Stimulated activated CD4-positive, alpha-beta T cell treated with anti-CD3 and anti-CD28 coated beads, Interleukin-2, amount 100 ng/mL, for 24 hours (primary cell): ENCODE results near the gene BLTP3B.

ENCODE experiments used
- DNase-seq, 2 donors: peaks; one replicate each; pipeline ENCODE4 v3.0.0-alpha.2; 2020

Gene BLTP3B

DNA sequence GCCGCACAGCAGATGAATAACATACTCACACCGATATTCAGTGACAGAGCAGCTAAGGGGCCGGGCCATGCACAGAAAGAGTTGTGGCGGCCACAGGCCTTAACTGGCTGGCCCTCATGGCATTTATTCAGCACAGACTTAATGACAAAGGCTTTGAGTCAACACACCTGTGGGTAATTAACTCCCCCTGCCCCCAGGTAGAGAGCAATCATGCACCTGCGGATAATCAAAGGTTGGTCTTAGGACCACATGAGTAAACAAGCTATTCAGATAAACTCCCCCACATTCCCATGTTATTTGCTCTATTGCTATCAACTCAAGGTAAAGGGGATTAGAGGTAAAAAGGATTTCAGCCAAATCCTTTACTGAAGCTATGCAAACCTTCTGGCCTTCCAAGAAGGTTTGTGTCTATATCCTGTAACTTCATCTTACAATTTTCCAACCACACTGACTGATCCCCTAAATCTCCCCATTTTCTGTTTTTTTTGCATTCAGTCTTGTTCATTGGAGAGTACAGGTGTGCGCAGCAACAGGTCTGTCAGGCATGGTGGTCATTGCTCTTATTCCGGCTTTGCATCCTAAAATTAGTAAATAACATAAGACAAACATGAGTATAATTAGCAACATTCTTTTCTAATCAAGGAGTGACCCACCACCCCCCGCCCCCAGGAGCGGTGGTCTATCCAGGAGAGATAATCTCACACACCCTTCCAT lies 16.9 kb upstream of the BLTP3B start:
- DNase-seq: no peak

DNA sequence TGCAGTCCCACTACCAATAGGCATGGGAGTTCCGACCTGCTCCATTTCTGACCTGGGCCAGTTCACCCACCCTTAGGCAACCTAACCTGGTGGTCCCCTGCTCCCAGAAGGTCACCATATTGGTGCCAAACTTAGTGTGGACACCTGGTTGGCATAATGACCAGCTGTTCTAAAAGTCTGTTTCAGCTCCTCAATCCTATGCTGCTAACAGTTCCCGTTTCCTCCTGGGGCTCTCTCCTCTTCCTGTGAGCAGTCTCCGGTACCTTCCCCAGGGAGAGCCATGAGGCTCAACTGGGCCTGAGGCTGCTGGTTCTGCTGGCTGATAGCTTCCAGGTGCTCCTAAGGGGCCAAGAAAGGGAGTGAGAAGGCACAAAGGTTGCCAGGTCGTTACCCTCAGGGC lies 15.9 kb upstream of the BLTP3B start:
- DNase-seq: no peak

DNA sequence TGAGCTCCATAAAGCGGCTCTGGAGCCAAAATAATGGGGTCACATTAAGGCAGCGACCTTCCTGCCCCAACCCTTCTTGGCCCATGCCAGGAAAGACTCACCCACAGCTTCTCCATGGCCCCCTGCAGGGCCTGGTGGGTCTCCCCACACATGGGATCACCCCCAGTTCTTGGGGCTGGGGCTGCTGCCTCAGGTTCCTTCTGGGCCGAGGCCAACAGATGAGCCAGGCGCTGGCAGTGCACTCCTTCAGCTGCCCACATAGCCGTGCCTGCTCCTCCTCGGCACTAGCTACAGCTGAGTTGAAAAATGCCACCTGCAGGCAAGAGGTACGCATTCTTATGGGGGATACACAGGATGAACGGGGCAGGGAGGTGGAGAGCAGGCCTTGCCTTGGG lies 14.8 kb upstream of the BLTP3B start:
- no peak for DNase-seq

DNA sequence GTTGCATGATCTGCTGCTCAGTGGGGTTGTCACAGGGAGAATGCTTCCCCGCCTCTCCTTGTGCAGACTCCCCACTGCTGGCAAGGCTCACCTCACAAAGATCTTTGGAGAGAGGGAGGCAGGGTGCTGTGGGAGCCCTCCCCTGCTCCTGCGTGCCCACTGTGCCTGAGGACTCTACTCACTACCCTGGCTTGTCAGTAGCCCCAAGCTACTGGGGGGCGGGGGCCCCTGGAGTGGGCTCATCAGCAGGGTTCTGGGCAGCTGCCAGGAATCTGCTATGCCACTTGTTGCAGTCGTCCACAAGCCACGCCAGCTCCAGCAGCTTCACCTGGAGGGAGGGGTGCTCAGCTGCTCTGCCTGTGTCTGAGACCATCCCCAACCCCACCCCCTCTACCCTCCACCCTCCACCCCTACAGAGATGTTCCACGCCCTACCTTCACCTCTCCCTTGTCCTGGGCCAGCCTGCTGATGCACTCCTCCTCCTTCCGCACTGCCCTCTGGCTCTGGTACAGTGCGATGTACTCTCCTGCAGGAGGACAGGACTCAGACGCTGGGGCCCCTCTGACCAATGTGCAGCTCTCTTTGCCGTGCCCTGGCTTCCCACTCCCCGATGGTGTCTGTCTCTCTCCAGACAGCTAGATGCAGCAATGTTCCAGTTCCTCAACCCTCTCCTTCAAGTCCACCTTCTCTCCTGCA lies 14.2 kb upstream of the BLTP3B start:
- DNase-seq: no peak

DNA sequence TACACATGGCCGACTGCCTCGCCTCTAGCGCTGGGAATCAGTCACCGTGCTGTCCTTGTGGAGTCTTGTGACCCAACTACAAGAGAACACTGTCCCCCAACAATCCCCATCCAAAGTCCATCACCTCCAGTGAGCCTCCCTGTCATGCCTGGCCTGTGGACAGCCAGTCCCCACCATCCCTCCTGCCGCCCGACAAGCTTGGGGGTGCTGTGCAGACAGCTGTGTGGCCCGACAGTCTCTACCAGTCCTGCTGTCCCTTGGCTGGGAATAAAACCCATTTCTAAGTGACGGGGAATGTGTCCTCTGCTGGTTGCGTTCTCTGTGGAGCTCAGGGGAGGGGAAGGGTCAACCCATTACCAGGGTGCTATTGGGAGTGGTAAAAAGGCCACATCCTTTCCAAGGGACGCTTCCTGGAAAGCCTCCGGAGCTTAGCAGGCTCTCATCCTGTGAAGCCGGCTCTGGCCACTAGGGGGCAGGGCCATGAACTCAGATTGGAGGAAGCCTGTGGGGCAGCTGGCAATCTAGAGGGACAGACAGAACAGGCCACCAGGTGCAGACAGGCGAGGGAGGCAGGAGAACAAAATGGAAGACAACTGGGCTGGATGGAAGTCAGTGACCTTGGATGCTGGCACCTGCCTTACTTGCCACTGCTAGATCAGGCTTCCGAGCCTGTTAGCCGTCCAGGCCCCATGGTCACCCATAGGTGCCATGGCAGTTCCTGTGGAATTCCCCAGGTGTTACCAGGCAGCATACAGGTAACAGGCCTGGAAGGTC lies 12.0 kb upstream of the BLTP3B start:
- peak; percentile 83 for DNase-seq

DNA sequence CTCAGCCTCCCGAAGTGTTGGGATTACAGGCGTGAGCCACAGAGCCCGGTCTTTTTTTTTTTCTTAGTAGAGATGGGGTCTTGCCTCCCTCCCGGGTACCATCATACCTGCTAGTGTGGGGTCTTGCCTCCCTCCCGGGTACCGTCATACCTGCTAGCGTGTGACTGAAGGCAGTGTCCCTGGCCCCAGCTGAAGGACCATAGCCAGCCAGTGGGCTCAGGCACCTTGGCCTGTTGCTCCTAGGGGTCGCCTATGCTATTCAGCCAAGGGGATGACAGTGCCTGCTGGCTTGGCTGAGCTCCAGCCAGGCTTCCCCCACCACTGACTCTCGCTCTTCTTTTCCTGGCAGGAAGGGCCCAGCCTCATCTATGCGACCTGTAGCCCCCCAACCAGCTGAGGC lies 10.5 kb upstream of the BLTP3B start:
- no peak for DNase-seq

DNA sequence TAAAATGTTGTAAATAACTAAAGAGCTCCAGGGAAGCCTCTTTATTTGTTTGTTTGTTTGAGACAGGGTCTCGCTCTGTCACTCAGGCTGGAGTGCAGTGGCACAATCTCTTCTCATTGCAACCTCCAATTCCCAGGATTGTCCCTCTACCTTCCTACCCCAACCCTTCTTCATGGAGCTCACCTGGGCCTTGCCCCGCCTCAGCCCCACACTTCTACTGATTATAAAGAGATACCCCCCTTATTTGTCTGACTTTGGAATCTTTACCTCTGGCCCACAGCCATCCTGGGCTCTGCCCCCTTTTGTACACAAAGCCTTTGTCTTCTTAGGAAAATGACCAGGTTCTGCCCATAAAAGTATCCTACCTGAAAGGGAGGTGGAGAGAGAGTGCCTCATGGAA lies 9.1 kb upstream of the BLTP3B start:
- no peak for DNase-seq

DNA sequence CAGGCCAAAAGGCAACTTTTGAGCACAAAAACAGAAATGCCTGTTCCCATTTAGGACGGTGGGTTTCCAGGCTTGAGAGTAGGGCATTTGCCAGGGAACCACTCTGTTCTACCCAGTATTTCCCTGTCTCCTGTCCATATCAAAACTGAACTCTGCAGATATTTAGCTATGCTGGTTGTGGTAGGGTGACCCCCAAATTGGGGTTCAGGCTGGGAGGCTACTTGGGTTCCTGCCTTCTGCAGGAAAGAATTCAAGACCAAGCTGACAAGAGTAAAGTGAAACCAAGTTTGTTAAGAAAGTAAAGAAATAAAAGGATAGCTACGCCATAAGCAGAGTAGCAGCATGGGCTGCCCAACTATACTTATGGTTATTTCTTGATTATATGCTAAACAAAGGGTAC lies 3.6 kb upstream of the BLTP3B start:
- DNase-seq: no peak

DNA sequence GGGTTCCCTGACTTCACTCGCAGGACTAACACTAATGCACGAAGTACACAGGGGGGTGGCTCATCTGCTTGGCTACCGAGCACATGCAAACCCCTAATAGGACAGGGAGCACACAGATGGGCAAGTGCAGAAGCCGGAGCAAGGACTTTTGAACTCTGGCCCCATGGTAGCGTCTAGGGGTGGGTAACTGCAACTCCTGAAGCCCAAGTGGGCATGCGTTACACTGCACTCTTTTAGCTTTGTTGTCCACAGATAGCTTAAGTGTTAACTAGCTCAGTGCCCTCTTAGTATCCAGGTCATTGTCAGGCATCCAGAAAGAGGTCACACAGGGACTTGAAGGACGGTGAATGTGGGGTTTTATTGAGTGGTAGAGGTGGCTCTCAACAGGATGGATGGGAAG lies 3.0 kb upstream of the BLTP3B start:
- no peak for DNase-seq

DNA sequence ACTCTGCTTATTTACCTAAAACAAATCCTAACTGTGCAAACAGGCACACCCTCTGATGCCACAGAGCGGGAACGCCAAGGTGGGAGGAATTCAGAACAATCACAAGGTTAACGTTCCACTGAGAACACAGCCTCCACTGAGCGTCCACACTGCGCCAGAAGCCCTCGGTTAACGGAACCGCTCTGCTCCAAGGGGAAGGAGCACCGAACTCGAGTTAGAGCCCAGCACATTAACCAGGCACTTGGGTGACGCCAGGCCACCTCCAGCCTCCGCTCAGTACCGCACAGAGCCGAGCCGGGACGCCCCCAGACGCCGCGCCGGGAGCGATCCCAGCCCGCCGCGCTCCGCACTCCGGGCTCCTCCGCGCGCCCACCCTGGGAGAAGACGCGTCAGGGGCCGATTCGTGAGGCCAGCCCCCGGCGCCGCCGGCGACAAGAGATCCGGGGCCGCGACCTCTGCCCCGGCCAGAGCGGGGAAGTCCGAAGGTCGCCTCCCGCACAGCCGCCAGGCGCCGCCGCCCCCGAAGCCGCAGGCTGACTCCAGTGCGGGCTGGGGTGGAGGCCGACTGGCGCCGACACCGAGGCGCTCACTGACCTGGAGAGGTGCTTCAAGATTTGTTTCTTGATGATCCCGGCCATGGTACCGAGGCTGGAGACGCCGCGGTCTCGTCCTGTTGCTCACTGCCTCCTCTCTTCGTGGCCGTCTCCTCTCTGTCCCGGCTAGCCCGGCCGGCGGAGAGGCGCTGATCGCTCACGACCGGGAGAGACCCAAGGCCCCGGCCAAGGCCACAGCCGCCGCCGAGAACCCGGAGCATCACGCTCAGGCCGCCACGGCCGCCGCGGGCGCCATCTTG lies 450 bp downstream of the BLTP3B start:
- peak; percentile 46 to 52 for DNase-seq

DNA sequence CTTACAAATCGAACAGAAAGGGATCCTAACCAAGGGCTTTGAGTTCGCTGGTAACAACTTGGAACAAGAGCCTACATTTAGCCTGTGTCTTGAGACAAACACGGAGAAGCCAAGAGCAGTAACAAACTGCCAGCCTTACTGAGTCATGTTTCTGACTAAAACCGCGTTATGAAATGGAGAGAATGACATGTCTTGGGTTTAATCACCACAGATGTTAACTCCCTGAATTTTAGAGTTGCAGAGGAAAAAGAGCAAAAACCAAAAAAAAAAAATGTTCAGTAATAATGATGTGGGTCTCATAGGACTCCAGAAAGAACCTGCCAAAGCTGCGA lies 1.0 kb downstream of the BLTP3B start:
- DNase-seq: peak in 1 of 2 donors; percentile 32

DNA sequence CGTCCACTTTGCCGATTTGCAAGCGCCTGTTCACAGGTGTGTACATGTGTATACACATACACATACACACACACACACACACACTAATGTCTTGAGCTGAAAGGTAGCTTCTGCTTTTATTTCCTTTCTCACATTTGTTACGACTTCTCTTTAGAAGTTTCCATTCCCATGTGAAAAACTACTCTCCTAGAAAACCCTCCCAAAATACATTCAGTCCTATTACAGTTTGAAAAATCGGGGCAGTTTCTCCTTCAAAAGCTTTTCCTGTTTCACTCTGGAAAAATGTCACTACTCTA lies 3.9 kb downstream of the BLTP3B start:
- DNase-seq: no peak

DNA sequence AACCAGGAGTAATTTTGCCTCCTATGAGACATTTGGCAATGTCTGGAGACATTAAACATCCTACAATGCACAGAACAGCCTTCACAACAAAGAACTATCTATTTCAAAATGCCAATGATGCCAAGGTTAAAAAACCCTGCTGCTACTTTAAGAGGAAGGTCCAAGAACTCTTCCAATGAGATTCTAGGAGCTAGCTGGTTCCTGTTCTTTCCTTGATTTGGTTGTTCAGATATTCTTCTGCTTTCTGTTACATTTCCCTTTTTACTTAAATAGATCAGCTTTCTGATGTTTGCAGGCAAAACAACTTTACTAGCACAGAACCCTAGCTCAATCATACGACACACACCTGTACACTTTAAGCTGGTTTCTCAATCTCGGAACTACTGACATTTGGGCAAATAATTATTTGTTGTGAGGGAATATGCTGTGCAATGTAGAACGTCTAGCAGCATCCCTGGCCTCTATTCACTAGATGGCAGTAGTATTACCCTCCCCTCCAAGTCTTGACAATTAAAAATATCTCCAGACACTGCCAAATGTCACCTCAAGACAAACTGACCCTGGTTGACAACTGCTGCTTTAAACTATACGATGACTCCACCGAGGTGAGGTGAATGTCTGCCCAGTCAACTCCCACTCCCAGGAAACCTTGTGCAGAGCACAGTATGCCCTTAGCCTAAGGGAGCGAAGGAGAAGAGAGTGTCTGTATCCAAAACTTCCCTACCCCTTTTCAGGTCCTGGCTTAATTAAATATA lies 4.4 kb downstream of the BLTP3B start:
- no peak for DNase-seq

DNA sequence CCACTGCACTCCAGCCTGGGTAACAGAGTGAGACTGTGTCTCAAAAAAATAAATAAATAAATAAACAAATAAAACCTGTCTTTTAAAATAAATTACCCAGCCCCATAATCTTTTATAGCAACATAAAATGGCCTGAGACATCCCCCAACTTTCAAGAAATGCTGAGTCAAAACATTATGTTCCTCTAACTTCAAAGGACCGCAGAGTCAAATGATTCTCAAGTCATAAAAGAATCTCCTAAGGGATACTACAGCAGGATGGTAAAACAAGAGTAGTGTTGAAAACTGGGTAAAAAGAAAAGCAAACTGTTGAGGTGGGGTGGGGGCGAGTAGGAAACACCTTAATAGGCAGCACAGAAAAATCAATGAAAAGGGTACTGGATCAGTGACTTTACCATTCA lies 9.5 kb downstream of the BLTP3B start:
- DNase-seq: no peak

DNA sequence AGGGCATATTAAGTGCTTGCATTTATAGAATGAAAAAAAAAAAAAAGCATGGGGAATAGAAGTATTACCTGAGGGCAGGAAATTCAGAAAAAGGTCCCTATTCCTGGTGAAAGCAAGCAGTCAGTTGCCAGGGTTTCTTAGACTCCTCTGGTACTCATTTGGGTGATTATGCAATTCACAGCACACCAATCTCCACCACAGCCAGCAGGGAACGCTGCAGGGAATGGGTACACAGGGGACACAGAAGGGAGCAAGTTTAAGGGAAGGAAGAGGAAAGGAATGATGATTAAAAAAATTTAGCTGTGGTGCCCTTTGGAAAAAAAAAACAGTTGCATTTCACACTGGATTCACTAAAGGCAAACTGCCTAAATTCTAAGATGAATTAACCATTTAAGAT lies 14.2 kb downstream of the BLTP3B start:
- DNase-seq: no peak

DNA sequence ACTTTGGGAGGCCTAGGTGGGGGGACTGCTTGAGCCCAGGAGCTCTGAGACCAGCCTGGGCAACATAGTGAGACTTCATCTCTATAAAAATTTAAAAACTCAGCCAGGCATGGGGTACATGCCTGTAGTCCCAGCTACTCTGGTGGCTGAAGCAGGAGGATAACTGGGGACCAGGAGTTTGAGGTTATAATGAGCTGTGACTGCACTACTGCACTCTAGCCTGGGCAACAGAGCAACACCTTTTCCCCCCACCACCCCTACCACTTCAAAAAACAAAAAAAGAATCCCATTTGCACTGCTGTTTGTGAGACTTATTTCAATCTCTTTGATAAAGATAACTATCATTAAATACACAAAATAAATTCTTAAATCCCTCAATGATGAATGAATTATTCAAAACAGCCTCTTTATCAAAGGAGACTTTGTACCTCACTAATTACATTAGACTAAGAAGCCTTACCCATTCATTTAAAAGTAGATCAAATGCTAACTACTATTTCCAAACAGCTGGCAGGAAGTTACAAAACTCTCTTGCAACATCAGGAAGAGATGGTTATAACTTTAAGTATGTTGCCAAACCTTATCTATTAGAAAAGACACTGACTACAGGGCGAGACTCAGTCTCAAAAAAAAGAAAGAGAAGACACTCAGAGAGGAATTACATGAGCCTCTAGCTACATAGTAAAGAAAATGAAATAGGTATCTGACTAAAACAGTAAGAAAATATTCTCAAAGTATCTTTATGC lies 14.7 kb downstream of the BLTP3B start:
- no peak for DNase-seq

DNA sequence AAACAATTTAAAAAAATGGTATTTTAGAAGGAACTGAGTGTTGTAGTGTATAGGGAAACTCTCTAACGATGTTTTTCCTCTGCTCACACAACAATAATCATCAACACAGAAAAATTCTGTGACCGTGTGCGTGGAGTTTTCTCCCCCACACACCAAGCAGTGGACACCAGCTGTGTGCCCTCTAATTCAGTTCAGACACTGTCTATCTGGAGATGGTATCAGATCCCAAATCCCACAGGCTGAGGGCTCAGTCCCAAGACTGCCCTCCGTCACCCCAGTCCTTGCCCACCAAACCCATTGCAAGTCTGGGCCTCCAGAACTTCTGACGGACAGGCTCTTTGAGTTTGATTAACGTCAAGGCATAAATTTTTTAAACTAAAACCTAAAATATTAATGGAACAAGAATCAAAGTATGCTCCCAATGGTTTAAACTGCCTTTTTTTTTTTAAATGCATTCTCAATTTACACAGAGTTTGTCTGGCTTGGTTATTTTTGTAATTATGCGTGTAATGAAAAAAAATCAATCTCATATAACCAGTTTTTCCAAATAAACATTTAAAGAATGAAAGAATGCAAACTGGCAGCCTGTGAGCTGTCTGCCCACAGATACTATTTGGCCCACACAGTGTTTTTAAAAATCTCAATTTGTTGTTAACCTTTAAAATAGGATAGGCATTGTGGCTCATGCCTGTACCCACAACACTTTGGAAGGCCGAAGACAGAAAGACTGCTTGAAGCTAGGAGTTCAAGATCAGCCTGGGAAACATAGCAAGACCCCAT lies 19.2 kb downstream of the BLTP3B start:
- DNase-seq: no peak

DNA sequence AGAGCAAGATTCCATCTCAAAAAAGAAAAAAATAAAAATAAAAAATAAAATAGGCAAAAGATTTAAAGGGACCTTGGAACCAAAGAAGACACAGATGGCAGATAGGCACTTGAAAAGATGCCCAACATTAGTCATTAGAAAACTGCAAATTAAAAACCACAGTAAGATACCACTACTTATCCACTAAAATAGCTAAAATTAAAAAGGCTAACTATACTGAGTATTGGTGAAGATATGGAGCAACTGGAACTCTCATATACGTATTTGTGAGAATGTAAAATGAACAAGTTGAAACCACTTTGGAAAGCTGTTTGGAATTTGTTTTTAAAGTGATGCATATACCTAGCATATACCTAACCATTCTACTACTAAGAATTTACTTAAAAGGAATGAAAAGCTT lies 22.3 kb downstream of the BLTP3B start:
- no peak for DNase-seq

DNA sequence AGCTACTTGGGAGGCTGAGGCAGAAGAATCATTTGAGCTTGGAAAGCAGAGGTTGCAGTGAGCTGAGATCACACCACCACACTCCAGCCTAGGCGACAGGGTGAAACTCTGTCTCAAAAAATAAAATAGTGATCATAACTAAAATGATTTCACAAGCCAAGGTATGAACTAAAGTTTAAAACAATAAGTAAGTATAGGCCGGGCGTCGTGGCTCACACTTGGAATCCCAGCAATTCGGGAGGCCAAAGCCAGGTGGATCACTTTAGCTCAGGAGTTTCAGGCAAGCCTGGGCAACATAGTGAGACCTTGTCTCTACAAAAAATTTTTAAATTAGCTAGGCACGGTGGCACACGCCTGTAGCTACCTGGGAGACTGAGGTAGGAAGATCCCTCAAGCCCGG lies 27.4 kb downstream of the BLTP3B start:
- no peak for DNase-seq

DNA sequence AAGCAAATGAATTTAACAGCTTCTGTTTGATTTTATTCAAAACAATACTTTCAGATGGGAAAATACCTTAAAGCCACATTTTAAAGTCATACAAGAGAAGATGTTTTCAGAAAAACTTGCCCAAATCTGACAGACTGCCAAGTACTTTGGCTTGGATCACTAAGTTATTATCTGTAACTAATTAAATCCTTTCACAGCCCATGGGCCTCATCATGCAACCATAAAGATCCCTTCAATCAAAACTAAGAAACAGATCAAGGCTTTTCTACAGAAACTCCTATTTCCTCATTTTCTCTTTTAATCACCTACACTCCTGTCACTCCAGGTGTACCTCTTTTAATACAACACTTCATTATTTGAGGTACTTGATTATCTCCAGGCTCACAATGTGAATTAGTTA lies 28.1 kb downstream of the BLTP3B start:
- DNase-seq: no peak

DNA sequence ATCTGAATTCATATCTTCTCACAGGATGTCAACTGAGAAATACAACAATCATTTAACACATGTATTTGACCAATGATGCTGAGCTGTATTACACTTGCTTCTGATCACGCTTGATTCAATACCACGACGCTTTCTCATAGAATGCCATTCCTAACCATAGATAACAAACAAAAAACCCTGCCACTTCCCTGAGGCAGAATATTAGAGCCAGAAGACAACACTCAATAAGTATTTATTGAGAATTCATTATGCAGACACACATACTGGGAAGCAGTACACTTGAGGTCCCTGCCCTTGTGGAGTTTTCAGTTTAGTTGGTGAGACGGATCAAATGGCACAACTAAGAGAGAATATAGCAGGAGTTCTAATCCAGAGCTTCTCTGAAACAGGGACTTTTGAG lies 32.4 kb downstream of the BLTP3B start:
- no peak for DNase-seq
